K562 (cell line): Measurements from ENCODE around the gene SPATS2. TPM values are rescaled to one million over a fixed set of nuclear protein-coding genes. Genes with fewer than 3 reads are reported as not detected.

ENCODE experiments used
- ARNT ChIP-seq, 2 experiments: fragments of 450-650 bp; IDR thresholded peaks; 2 replicates each; pipeline ENCODE4 v1.6.1; 2016; ENCODE audit warnings: mild to moderate bottlenecking in 1 of 2
- CREB3 ChIP-seq: fragments of 450-650 bp; conservative IDR thresholded peaks from 2 replicates; pipeline ENCODE4 v1.6.1; 2016; ENCODE audit warnings: missing genetic modification characterization, low read depth, mild to moderate bottlenecking, missing compliant biosample characterization, moderate library complexity
- FOXM1 ChIP-seq, 2 experiments: fragments of 450-650 bp in 1 of 2; sonication (generic) in 1 of 2; formaldehyde crosslinking in 1 of 2; IDR thresholded peaks; 2 replicates each; pipeline versions ENCODE4 v1.6.1 to v1.9.0; 2017 to 2022; ENCODE audit warnings: low read depth in 2 of 2, mild to moderate bottlenecking in 2 of 2, missing genetic modification reagents in 1 of 2, moderate library complexity in 1 of 2
- HOXB6 ChIP-seq: fragments of 250-450 bp; sonication (Bioruptor Pico); IDR thresholded peaks from 2 replicates; pipeline ENCODE4 v1.5.1; 2022; ENCODE audit warnings: mild to moderate bottlenecking, borderline replicate concordance
- L3MBTL2 ChIP-seq: fragments of 450-650 bp; IDR thresholded peaks from 2 replicates; pipeline ENCODE4 v1.6.1; 2016; ENCODE audit warnings: mild to moderate bottlenecking, moderate library complexity
- NCOA1 ChIP-seq: fragments of 450-650 bp; IDR thresholded peaks from 2 replicates; pipeline ENCODE4 v1.6.1; 2016; ENCODE audit warnings: low read depth
- RNF2 ChIP-seq: sonication (generic); IDR thresholded peaks from 2 replicates; pipeline ENCODE4 v1.6.1; 2016
- STAT6 ChIP-seq: sonication (generic); formaldehyde crosslinking; IDR thresholded peaks from 2 replicates; pipeline ENCODE4 v1.8.1; 2023; ENCODE audit warnings: mild to moderate bottlenecking, missing genetic modification reagents
- VEZF1 ChIP-seq: fragments of 200-800 bp; sonication (Bioruptor generic); IDR thresholded peaks from 2 replicates; pipeline ENCODE4 v1.6.1; 2017; ENCODE audit warnings: missing genetic modification characterization, missing compliant biosample characterization
- polyA plus RNA-seq, 8 experiments: library from polyadenylated mRNA; depleted of rRNA in 4 of 8; stranded (reverse) in 5 of 8; unstranded in 3 of 8; fragments of >200 nt; fragmentation: Nextera tagmentation in 2 of 8; fragmentation: Illumina TruSeq in 1 of 8; extraction: Ambion mirVana in 2 of 8; extraction: Trizol in 1 of 8; gene quantifications; 2 replicates each; pipeline versions ENCODE4 v1.2.1 to v1.2.3, GENCODE V29; 2011 to 2014; ENCODE audit warnings: inconsistent platforms in 1 of 8, missing spikeins in 1 of 8
- total RNA-seq, 7 experiments: library from RNA; depleted of rRNA in 6 of 7; stranded (reverse); fragments of >200 nt in 6 of 7; fragmentation: Illumina TruSeq in 2 of 7; extraction: Trizol in 2 of 7; gene quantifications; 2 replicates each; pipeline versions ENCODE4 v1.2.1 to v1.2.3, GENCODE V29; 2011 to 2021; ENCODE audit warnings: low replicate concordance in 1 of 7
- TF ChIP-seq, protein P1 (sequence below): fragments of 450-650 bp; IDR thresholded peaks from 2 replicates; pipeline ENCODE4 v1.6.1; 2016; ENCODE audit warnings: low read depth

The SPATS2 gene
- total and polyA plus RNA-seq, 9 of the 15 experiments (the other 6 are each of a cell fraction or from before 2014, with no cell fraction given), result 5.4 to 48.2 (median 17.5) TPM

DNA sequence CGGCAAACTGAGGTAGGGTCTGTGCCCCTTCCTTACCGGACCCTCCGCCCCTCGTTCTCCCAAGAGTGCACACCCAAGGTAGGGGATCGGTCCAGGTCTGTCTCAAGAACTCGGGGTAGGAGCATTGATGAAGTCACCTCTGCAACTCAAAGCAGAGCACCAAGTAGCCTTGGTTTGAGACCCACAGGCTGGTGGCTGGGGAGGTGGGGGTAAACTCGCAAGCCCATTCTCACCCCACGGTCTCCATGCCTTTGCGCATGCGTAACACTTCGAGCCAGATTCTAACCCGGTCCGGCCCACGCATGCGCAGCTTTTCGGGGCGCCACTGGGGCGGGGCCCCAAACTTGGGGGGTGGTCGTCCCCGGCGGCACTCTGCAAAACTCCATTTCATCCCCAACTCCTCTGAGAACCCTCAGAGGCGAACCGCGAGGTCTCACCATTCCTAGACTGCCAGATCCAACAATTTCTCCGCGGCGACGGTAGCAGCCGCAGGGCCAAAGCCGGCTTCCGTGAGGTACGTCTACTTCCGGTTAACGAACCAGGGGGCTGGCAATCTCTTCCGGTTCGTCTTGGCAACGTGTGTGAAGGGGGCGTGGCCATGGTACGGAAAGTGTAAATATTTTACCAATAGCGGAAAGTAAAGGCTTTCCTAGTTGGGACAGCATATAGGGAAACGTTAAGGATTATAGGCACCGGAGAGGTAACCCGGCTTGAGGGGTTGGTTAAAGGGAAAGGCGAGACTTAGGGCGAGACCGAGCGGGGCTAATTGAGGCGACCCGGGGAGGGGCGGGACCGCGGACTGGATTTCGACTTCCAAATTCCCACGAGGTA, 200.6 kb downstream of the SPATS2 start, which contains the start of gene MCRS1 (continued):
- TF ChIP-seq, protein P1, sequence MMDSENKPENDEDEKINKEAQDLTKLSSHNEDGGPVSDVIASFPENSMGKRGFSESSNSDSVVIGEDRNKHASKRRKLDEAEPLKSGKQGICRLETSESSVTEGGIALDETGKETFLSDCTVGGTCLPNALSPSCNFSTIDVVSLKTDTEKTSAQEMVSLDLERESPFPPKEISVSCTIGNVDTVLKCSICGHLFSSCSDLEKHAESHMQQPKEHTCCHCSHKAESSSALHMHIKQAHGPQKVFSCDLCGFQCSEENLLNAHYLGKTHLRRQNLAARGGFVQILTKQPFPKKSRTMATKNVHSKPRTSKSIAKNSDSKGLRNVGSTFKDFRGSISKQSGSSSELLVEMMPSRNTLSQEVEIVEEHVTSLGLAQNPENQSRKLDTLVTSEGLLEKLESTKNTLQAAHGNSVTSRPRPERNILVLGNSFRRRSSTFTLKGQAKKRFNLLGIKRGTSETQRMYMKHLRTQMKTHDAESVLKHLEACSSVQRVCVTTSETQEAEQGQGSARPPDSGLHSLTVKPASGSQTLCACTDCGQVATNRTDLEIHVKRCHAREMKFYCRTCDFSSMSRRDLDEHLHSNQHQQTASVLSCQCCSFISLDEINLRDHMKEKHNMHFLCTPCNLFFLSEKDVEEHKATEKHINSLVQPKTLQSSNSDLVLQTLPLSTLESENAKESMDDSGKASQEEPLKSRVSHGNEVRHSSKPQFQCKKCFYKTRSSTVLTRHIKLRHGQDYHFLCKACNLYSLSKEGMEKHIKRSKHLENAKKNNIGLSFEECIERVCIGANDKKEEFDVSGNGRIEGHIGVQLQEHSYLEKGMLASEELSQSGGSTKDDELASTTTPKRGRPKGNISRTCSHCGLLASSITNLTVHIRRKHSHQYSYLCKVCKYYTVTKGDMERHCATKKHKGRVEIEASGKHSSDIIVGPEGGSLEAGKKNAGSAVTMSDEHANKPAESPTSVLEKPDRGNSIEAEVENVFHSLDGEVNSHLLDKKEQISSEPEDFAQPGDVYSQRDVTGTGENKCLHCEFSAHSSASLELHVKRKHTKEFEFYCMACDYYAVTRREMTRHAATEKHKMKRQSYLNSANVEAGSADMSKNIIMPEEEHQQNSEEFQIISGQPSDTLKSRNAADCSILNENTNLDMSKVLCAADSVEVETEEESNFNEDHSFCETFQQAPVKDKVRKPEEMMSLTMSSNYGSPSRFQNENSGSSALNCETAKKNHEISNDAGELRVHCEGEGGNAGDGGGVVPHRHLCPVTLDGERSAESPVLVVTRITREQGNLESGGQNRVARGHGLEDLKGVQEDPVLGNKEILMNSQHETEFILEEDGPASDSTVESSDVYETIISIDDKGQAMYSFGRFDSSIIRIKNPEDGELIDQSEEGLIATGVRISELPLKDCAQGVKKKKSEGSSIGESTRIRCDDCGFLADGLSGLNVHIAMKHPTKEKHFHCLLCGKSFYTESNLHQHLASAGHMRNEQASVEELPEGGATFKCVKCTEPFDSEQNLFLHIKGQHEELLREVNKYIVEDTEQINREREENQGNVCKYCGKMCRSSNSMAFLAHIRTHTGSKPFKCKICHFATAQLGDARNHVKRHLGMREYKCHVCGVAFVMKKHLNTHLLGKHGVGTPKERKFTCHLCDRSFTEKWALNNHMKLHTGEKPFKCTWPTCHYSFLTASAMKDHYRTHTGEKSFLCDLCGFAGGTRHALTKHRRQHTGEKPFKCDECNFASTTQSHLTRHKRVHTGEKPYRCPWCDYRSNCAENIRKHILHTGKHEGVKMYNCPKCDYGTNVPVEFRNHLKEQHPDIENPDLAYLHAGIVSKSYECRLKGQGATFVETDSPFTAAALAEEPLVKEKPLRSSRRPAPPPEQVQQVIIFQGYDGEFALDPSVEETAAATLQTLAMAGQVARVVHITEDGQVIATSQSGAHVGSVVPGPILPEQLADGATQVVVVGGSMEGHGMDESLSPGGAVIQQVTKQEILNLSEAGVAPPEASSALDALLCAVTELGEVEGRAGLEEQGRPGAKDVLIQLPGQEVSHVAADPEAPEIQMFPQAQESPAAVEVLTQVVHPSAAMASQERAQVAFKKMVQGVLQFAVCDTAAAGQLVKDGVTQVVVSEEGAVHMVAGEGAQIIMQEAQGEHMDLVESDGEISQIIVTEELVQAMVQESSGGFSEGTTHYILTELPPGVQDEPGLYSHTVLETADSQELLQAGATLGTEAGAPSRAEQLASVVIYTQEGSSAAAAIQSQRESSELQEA, result peak; percentile 89
- peak; percentile 32; the same call in 1 of the 2 replicates for TF ChIP-seq STAT6 (CRISPR knock-in tag)
- no peak for TF ChIP-seq CREB3 (tag)
- peak; percentile 25; the same call in 1 of the 2 replicates for TF ChIP-seq FOXM1 (IDR thresholded peaks at IDR 0.05; ENCODE audit: low read depth)
- TF ChIP-seq FOXM1 (CRISPR knock-in tag; IDR thresholded peaks at IDR 0.05; ENCODE audit: low read depth), result no peak
- TF ChIP-seq VEZF1 (CRISPR knock-in tag), result peak; percentile 80
- TF ChIP-seq ARNT (IDR thresholded peaks at IDR 0.05), result peak in 1 of 2 experiments; percentile 33; a peak in 1 of 4 replicates
- no peak for TF ChIP-seq HOXB6 (CRISPR knock-in tag)
- peak; percentile 78 for TF ChIP-seq L3MBTL2
- no peak for TF ChIP-seq RNF2
- peak; percentile 52 for TF ChIP-seq NCOA1
